Thoracic aorta (tissue), 2 donors: ENCODE results near the gene DCDC2. TPM values are rescaled to one million over a fixed set of nuclear protein-coding genes. Genes with fewer than 3 reads are reported as not detected.
"Not testable (repeated sequence)": the region's sequence is repeated elsewhere in the genome, so short reads cannot be mapped to it uniquely, and the experiment has no call there.

Source experiments
- ATAC-seq: fragments of 150-250 bp; one replicate; pipeline ENCODE4 v1.8.0; 2017; ENCODE audit warnings: low read depth; ENCODE audit not compliant: insufficient number of reproducible peaks, low FRiP score
- DNase-seq: peaks from one replicate; pipeline ENCODE4 v3.0.0-alpha.2; 2020; ENCODE audit warnings: low spot score
- H3K27ac ChIP-seq, 2 donors: fragments of 200-600 bp; sonication (generic); 1 replicate in 1 of 2; 2 replicates in 1 of 2; pipeline ENCODE4 v1.5.1; 2016; ENCODE audit warnings: mild to moderate bottlenecking in 2 of 2, moderate library complexity in 2 of 2
- H3K27me3 ChIP-seq: fragments of 200-600 bp; sonication (generic); replicated peaks from 2 replicates; pipeline ENCODE4 v1.6.0; 2016; ENCODE audit warnings: mild to moderate bottlenecking; ENCODE audit not compliant: insufficient read depth
- H3K36me3 ChIP-seq: fragments of 200-600 bp; sonication (generic); one replicate; pipeline ENCODE4 v1.5.1; 2016
- H3K4me1 ChIP-seq, 2 donors: fragments of 200-600 bp; sonication (generic); 1 replicate in 1 of 2; 2 replicates in 1 of 2; pipeline versions ENCODE4 v1.5.1 to v1.6.0; 2016; ENCODE audit warnings: low read depth in 2 of 2, mild to moderate bottlenecking in 1 of 2; ENCODE audit not compliant: control insufficient read depth in 1 of 2
- H3K4me3 ChIP-seq: fragments of 200-600 bp; sonication (generic); 2 replicates; pipeline ENCODE4 v1.5.1; 2016; ENCODE audit warnings: mild to moderate bottlenecking
- H3K9me3 ChIP-seq: fragments of 200-600 bp; sonication (generic); 2 replicates; pipeline ENCODE4 v1.5.1; 2016
- total RNA-seq, 2 donors: library from RNA; depleted of rRNA; stranded (reverse); fragments of >200 nt; gene quantifications; one replicate each; pipeline versions ENCODE4 v1.1.0 to v1.2.3, GENCODE V29; 2016
- TF ChIP-seq, protein P1 (sequence below): fragments of 200-600 bp; sonication (generic); IDR thresholded peaks from one replicate; pipeline ENCODE4 v1.5.1; 2019; ENCODE audit warnings: antibody characterized with exemption

The DCDC2 gene
- total RNA-seq, 2 donors from 2014 or later: not detected

DNA sequence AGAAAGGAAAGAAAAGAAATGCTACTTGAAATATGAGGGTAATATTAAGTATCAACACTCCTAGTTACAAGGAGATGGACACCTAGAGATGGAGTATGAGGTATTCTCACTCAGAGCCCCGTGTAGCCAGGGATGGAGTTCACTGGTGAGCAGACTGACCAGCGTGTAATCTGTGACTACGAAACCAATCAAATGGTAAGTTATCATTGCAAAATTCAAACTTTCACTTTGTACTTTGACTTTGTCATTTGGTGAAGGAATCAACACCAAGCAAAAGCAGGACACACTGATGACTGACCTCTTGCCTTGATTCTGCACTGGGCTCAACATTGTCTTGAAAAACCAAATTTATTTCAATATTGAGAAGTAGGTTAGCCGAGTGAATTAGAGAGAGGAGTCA is 51.8 kb downstream of the DCDC2 start:
- DNase-seq (no peak), ATAC-seq (no peak)
- Histone ChIP-seq H3K4me1 (no peaks in the 10 kb centered on the region), H3K4me3 (no peak overlapping the region), H3K27ac (no peak overlapping the region), H3K9me3 (no peaks in the 10 kb centered on the region), H3K27me3 (no peaks in the 10 kb centered on the region), H3K36me3 (no peaks in the 10 kb centered on the region)
- TF ChIP-seq, protein P1, sequence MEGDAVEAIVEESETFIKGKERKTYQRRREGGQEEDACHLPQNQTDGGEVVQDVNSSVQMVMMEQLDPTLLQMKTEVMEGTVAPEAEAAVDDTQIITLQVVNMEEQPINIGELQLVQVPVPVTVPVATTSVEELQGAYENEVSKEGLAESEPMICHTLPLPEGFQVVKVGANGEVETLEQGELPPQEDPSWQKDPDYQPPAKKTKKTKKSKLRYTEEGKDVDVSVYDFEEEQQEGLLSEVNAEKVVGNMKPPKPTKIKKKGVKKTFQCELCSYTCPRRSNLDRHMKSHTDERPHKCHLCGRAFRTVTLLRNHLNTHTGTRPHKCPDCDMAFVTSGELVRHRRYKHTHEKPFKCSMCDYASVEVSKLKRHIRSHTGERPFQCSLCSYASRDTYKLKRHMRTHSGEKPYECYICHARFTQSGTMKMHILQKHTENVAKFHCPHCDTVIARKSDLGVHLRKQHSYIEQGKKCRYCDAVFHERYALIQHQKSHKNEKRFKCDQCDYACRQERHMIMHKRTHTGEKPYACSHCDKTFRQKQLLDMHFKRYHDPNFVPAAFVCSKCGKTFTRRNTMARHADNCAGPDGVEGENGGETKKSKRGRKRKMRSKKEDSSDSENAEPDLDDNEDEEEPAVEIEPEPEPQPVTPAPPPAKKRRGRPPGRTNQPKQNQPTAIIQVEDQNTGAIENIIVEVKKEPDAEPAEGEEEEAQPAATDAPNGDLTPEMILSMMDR: no peak

DNA sequence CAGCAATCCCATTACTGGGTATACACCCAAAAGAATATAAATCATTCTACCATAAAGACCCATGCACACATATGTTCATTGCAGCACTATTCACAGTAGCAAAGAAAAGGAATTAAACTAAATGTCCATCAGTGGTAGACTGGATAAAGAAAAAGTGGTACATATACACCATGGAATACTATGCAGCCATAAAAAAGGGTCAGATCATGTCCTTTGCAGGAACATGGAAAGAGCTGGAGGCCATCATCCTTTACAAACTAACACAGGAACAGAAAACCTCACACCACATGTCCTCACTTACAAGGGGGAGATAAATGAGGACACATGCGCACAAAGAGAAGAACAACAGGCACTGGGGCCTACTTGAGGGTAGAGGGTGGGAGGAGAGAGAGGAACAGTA is 60.9 kb downstream of the DCDC2 start:
- no peak for ATAC-seq
- Histone ChIP-seq H3K27ac (no peak overlapping the region), H3K27me3 (no peaks in the 10 kb centered on the region), H3K36me3 (no peaks in the 10 kb centered on the region), H3K4me1 (no peaks in the 10 kb centered on the region), H3K9me3 (no peaks in the 10 kb centered on the region), H3K4me3 (no peak overlapping the region)
- TF ChIP-seq, protein P1: no peak
- DNase-seq: no peak

DNA sequence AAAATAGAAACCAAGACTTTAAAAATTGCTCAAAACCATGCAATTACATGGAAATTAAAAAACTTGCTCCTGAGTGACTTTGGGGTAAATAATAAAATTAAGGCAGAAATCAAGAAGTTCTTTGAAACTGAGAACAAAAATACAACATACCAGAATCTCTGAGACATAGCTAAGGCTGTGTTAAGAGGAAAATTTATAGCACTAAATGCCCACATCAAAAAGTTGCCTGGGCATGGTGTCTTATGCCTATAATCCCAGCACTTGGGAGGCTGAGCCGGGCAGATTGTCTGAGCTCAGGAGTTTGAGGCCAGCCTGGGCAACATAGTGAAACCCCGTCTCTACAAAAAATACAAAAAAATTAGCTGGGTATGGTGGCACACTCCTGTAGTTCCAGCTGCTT is 64.0 kb downstream of the DCDC2 start:
- not testable (repeated sequence) for H3K36me3 ChIP-seq, H3K4me1 ChIP-seq, H3K9me3 ChIP-seq, H3K27me3 ChIP-seq, H3K27ac ChIP-seq, H3K4me3 ChIP-seq, ATAC-seq, DNase-seq

DNA sequence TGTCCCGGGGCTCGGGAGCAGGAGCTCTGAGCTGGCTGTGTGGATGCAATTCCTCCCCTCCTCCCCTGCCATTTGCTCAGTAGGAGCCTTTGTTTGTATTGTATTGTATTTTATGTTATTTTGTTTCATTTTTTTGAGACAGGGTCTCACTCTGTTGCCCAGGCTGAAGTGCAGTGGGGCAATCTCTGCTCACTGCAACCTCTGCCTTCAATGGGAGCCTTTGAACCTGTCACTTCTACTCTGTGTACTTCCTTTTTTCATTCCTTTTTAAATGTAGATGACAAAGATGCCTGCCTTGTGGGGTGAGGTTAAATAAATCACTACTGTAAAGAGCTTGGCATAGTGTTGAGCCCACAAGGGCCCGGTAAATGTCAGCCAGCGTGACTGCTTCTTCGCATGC is 70.6 kb downstream of the DCDC2 start:
- Histone ChIP-seq H3K4me1 (peaks cover 0 to 6% of the 10 kb centered on the region in 2 donors), H3K4me3 (no peak overlapping the region), H3K27me3 (no peaks in the 10 kb centered on the region), H3K9me3 (no peaks in the 10 kb centered on the region), H3K27ac (no peak overlapping the region), H3K36me3 (no peaks in the 10 kb centered on the region)
- TF ChIP-seq, protein P1: no peak
- DNase-seq: no peak
- ATAC-seq: no peak

DNA sequence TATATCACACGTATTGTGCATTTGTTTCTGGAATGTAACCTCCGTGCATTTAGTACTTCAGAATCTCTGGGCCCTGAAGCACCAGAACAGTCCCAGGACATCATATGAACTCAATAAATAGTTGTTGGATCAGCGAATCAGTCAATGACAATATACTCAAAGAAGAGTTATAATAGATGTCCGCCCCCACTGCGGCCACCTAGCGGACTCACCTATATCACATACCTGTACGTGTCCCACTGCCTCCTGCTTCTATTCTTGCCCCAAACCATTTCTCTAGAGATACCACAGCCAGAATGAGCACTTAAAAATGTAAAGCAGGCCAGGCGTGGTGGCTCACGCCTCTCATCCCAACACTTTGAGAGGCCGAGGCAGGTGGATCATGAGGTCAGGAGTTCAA is 73.9 kb downstream of the DCDC2 start:
- no peaks in the 10 kb centered on the region for H3K36me3 ChIP-seq
- no peaks in the 10 kb centered on the region for H3K9me3 ChIP-seq
- H3K27me3 ChIP-seq: no peaks in the 10 kb centered on the region
- peaks cover 0 to 6% of the 10 kb centered on the region in 2 donors for H3K4me1 ChIP-seq
- ATAC-seq: no peak
- no peak overlapping the region for H3K4me3 ChIP-seq
- H3K27ac ChIP-seq: no peak overlapping the region
- TF ChIP-seq, protein P1: no peak
- DNase-seq: no peak
